Activated naive CD8-positive, alpha-beta T cell treated with anti-CD3 and anti-CD28 coated beads, Interleukin-2, amount 10 ng/mL, durations not matched to agents 7 days and 5 days (primary cell): ENCODE measurements around the gene RAB28. TPM values are rescaled to one million over a fixed set of nuclear protein-coding genes. Genes with fewer than 3 reads are reported as not detected.

ENCODE experiments used
- ATAC-seq: fragments of 150-1000 bp; cut with Tn5 transposase; one replicate; pipeline ENCODE4 v1.10.0; 2021; ENCODE audit warnings: low read depth, moderate library complexity
- POLR2A ChIA-PET: fragments of 350-600 bp; sonication (Branson Sonifier 250); formaldehyde crosslinking; loops from one replicate; lab custom pipeline; 2021; ENCODE audit warnings: antibody characterized with exemption; lab: Charles Lee
- DNase-seq: peaks from one replicate; pipeline ENCODE4 v3.0.0; 2021
- H3K27ac Mint-ChIP-seq: one replicate; pipeline ENCODE4 v1.8.0; 2022; ENCODE audit warnings: mild to moderate bottlenecking, mixed read lengths
- H3K27me3 Mint-ChIP-seq: one replicate; pipeline ENCODE4 v1.8.0; 2022; ENCODE audit warnings: mild to moderate bottlenecking, moderate library complexity, mixed read lengths
- H3K36me3 Mint-ChIP-seq: one replicate; pipeline ENCODE4 v1.8.0; 2021; ENCODE audit warnings: mild to moderate bottlenecking, mixed read lengths
- H3K4me1 Mint-ChIP-seq: one replicate; pipeline ENCODE4 v1.8.0; 2021; ENCODE audit warnings: mixed read lengths
- H3K4me3 Mint-ChIP-seq: one replicate; pipeline ENCODE4 v1.8.0; 2022; ENCODE audit warnings: mild to moderate bottlenecking, moderate library complexity, mixed read lengths
- H3K9me3 Mint-ChIP-seq: one replicate; pipeline ENCODE4 v1.8.0; 2021; ENCODE audit warnings: mixed read lengths
- total RNA-seq, 2 experiments: library from RNA; stranded (reverse); gene quantifications; one replicate each; pipeline ENCODE4 v1.2.3, GENCODE V29; 2021

Gene RAB28
- total RNA-seq, 2 experiments from 2014 or later = 16.4 to 18.5 TPM

DNA sequence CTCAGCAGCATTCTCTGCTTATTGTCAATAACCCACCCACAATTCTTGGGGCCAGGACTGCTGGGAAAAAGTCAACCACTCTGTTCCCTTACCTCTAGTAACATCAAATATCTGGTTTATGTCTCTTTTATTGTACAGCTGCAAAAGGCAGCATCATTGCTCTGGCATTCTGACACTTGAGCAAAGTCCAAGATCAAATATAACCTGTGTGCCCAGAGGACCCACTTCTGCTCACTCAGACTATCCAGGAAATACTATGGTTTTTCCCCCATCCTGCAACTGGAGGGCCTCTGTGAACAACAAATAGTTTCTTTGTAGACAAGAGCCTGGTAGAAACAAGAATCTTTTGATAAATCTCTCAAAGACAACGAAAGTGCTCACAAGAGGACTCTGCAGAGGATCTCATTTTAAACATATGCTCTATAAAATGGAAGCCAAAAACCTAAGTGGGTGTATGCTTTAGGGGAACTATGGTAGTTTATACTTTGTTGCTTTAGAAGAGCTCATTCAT lies 154.7 kb downstream of the RAB28 start:
- Mint-ChIP-seq H3K27me3 (no peaks in the 10 kb centered on the region), H3K4me1 (no peaks in the 10 kb centered on the region), H3K27ac (no peak overlapping the region), H3K9me3 (peaks cover 4% of the 10 kb centered on the region), H3K36me3 (no peaks in the 10 kb centered on the region), H3K4me3 (no peak overlapping the region)
- POLR2A ChIA-PET = no interaction called here
- DNase-seq (no peak), ATAC-seq (no peak)

DNA sequence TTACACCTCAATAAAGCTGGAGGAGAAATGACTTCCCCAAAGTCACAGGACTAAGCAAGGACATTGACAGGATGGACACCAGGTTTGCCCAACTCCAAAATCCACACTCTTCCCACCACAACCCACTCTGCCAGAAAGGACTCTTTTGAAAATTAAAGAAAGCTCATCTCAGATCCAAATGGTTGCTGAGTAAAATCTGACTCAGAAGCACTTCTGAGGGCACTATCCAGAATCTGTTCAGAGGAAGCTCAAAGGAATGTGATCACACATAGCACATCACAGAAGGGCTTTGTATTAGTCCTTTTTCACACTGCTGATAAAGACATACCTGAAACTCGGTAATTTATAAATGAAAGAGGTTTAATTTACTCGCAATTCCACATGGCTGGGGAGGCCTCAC lies 155.5 kb downstream of the RAB28 start:
- H3K4me1 Mint-ChIP-seq = peaks cover 3% of the 10 kb centered on the region

DNA sequence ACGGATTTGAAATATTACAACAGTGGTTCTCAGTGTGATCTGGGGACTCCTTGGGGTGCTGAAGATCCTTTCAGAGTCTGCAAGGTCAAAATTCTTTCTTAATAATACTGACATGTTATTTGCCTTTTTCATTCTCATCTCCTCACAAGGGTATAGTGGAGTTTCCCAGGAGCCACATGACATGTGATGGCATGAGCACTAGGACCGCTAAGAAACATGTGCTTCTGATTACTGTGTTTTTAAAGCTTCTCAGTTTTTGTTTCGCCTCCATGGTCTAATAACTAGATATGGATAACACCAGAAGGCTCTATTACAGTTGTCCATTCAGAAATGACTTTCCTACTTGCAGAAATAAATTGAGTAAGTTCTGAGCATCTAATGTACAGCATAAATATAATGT lies 156.1 kb downstream of the RAB28 start:
- H3K27ac Mint-ChIP-seq = no peak overlapping the region
- H3K4me3 Mint-ChIP-seq = no peak overlapping the region
- POLR2A ChIA-PET = no interaction called here
- H3K4me1 Mint-ChIP-seq = peaks cover 3% of the 10 kb centered on the region
- no peaks in the 10 kb centered on the region for H3K27me3 Mint-ChIP-seq
- DNase-seq (no peak), ATAC-seq (no peak)
- no peaks in the 10 kb centered on the region for H3K36me3 Mint-ChIP-seq
- peaks cover 4% of the 10 kb centered on the region for H3K9me3 Mint-ChIP-seq

More for the DNA sequence above, 155.5 kb downstream of the RAB28 start:
- Mint-ChIP-seq H3K4me3 (no peak overlapping the region), H3K27ac (no peak overlapping the region), H3K9me3 (peaks cover 4% of the 10 kb centered on the region), H3K27me3 (no peaks in the 10 kb centered on the region), H3K36me3 (no peaks in the 10 kb centered on the region)
- ATAC-seq (no peak), DNase-seq (no peak)
- POLR2A ChIA-PET = no interaction called here

DNA sequence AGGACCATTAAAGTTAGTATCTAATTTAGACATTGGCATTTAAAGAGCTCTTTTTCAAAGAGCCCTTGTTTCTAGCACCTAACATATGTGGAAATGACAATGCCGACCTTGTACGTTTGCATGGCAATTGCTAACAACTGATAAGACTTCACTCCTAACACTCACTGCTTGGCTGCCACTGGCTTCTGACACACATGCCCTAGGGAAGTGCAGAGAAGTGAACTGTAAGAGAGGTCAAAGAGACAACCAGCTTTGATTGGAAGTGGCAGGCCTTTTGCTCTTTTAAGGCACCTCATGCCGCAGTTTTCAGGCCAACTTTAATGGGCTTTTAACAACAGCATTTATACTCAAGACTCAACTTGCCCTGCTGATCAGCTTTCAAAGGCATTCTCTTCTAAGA lies 158.4 kb downstream of the RAB28 start:
- Mint-ChIP-seq H3K4me1 (peaks cover 3% of the 10 kb centered on the region), H3K9me3 (peaks cover 6% of the 10 kb centered on the region), H3K4me3 (no peak overlapping the region), H3K27me3 (no peaks in the 10 kb centered on the region), H3K36me3 (peaks cover 3% of the 10 kb centered on the region), H3K27ac (no peak overlapping the region)
- POLR2A ChIA-PET = no interaction called here
- DNase-seq (no peak), ATAC-seq (no peak)

DNA sequence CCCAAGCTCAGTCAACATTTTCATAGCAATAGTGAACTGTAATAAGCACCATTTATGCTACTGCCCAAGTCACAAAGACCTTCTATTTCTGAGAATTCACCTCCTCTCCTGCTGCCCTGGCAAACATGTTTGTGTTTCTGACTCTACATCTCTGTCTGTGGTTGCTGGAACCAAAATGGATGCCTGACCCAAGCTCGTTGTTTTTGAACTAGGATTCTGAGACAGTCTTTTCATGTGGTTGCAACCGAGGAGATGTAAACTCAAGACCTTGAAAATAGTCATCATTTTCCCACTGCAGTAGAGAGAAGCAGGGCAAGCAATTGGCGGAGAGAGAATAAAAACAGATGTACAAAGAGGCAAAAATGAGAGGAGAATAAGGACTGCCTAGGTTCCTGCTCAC lies 160.2 kb downstream of the RAB28 start:
- peaks cover 6% of the 10 kb centered on the region for H3K9me3 Mint-ChIP-seq
- no peak for DNase-seq
- POLR2A ChIA-PET = no interaction called here
- H3K4me3 Mint-ChIP-seq = no peak overlapping the region
- H3K27me3 Mint-ChIP-seq = no peaks in the 10 kb centered on the region
- ATAC-seq = no peak
- no peak overlapping the region for H3K27ac Mint-ChIP-seq
- H3K4me1 Mint-ChIP-seq = peaks cover 3% of the 10 kb centered on the region
- H3K36me3 Mint-ChIP-seq = peaks cover 3% of the 10 kb centered on the region

DNA sequence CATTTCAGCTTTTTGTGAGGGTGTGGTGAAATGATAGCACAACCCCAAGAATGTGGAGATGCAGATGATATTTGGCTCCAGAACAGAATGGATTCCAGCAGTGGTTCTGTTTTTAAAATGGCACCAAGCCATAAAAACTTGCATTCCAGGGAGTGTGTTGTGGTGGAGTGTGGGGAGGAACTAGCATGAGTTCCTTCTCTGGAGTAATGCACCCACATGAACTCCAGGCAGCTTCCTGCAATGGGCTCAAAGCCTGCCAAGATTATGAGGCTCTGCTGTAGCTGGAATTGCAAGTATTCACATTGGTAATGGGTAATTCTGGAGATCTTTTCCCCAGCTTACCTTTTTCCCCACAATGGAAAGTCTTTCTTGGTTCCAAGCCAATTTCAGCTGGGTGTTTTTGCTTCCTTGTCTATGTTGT lies 161.4 kb downstream of the RAB28 start:
- POLR2A ChIA-PET = no interaction called here
- DNase-seq = no peak
- Mint-ChIP-seq H3K9me3 (peaks cover 6% of the 10 kb centered on the region), H3K27ac (no peak overlapping the region), H3K27me3 (no peaks in the 10 kb centered on the region), H3K4me1 (peaks cover 3% of the 10 kb centered on the region), H3K36me3 (peaks cover 3% of the 10 kb centered on the region), H3K4me3 (no peak overlapping the region)
- ATAC-seq = no peak

Other genes with a start within 250 kb of the RAB28 start
- gene NKX3-2, start 60.2 kb upstream of the RAB28 start, total RNA-seq = not detected
- 10 to 100 TPM; 50.6 to 52.5 TPM for gene BOD1L1, start 143.4 kb upstream of the RAB28 start, total RNA-seq